T1000 (cell line): ENCODE data around the gene STPG3.
"Not testable (repeated sequence)": the region's sequence is repeated elsewhere in the genome, so short reads cannot be mapped to it uniquely, and the experiment has no call there.

Experiments used
- DNase-seq: peaks from one replicate; lab custom pipeline; 2025; ENCODE audit warnings: mixed read lengths; lab: John Stamatoyannopoulos, UW

STPG3 gene

DNA sequence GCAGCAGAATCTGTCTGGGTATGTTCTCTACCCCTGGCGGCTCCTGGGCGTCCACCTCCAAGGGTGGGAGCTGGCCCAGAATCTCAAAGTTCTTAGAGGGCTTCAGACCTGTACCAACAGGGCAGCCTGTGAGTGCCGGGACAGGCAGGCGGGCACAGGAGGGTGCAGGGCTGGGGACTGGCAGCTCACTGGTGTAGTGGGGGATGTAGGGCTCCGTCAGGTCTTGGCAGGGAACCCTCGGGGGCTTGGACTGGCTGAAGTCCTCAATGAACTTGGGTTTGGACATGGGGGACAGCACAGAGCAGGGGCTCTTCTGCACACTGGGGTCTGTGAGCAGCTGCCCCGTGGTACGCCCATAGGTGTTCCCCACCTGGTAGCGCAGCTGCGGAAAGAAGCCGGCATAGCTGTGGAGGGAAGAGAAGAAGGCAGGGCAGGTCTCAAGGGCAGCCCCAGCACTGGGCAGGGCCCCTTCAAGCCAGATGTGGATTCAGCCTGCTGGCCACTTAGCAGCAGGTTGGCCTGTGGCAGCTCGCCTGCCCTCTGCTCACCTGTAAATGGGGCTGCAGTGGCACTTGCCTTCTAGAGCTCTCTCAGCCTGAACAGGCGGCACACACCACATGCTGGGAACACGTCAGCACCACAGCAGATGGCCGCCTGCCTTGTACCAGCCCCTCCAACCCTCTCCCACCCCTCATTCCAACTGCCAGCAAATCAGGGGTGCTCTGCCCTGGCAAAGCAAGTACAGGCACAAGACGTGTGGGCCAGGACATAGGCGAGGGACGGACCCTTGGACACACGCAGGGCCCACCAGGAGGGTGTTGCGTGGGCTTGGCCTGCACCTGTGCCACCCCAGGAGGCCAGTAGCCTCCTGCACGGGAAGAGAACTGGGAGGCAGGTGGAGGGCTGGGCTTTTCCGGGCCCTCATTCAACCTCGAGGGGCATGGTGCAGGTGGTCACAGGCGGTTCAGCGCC lies 5.3 kb upstream of the STPG3 start:
- peak; percentile 22 for DNase-seq

DNA sequence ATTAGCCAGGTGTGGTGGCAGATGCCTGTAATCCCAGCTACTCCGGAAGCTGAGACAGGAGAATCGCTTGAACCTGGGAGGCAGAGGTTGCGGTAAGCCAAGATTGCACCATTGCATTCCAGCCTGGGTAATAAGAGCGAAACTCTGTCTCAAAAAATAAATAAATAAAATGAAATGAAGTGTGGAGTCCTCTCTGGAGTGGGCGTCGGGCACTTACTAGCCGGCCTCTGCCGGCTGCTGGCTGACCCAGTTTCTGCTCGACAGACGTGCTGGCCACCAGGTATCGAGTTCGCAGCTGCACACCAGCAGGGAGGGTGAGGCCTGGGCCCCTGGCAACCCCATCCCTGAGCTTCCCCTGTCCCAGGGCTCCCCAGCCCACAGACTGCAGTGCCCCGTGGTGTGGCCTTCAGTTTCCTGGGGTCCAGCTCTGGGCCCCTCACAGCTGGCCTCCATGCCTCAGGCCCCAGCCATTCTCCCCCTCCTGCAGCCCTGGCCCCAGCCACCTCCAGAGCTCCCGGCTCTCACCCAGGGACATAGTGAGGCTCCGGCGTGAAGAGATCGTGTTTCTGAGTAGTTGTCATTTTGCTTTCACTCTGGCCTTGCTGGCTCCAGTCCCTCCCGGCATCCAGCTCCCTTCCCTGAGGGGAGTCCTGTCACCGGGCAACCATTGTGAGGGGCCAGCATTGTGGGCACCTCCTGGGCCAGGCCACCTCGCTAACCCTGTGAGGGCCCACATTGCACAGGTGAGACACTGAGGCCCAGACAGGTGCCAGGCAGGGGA lies 3.8 kb upstream of the STPG3 start:
- no peak for DNase-seq

DNA sequence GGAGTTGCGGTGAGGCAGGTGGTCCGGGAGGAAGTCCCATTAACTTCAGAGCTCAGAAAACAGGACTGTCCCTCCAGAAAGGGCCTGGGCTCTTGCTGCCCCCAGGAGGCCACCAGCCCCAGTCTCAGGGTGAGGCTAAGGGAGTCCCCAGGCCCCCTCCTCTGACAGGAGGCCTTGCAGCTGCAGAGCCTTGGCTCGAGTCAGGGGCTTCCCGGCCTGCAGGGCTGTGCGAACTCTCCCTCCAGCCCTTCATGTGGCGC lies 3.2 kb upstream of the STPG3 start:
- DNase-seq, result no peak

DNA sequence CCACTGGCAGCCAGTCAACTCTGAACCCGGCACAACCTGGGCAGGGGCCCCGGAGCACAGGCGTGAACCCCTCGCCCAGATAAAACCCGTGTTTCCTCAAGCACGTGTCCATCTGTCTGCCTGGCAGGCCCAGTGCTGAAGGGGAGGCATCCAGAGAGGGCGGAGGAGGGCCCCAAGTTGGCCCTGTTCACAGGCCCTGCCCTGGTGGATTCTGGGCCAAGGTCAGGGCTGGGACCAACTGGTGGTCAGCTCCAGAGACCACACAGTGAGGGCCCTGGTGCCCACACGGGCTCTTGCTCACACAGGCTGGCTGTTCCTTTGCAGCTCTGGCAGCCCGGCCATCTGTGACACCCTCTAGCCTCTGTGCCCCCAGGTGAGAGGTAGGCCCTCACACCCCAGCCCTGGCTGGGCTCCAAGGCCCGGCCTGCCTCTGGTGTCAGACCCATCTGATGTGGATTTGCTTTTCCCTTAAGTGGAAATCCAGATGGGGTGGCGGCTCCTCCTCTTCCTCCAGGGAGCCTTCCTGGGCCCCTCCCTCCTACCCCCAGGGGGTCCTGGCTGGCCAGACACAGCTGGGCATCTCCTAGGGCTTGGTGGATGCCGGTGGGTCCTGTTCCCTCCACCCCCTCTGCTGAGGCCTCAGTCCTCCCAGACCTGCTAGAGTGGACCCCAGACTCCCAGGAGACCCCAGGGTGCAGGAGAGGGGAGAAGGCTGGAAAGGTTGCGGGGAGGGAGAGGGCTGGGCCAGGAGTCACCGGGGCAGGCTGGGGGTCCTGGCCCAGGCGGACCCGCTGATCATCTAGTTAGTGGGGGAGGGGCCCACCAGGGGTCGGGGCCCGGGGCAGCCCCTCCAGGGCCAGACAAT lies 525 bp upstream of the STPG3 start:
- no peak for DNase-seq

- no peak for DNase-seq
Observed at GRCh38 chr9:137251490-137252268, 593 bp downstream of the STPG3 start.

- no peak for DNase-seq
Observed at GRCh38 chr9:137252555-137253506, 1.7 kb downstream of the STPG3 start.

DNA sequence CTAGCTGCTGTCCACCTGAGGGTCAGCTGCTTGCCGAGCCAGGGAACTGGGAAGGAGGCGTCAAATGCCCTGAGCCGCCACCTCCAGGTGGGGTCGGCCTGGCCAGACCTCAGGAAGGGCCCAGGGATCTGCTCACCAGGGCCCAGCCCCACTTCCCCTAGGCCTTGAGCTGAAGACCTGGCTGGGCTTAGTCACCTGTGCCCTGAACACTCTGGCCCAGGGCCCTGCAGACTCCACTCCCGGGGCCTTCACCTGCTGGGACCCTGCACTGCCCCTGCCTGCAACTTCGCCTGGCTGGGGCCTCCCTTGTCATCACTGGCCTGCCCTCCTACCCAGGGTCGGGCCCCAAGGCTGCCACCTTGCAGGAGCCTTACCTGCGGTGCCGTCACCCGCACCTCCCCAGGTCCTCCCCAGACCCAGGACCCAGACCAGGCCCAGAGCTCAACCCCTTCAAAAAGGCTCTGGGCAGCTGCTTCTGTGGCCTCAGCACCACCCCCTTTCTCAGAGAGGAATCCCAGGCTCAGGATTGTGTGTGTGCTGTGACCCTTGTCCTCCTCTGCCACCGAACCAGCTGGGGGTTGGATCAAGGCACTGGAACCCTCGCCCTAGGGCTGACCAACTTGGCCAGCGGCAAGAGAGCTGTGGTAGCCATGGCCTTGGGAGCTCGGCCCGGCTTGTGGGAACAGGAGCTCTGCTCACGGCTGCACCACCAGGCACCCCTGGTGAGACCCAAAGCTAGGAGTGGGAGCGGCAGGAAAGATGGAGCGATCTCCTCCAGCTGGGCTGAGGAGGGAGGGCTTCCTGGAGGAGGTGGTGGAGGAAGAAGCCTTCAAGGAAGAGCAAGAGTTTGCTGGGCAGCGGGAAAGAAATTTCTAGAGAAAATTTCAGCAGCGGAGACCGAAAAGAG lies 2.9 kb downstream of the STPG3 start:
- DNase-seq, result no peak

GRCh38 chr9:137254624-137255447 lies 3.8 kb downstream of the STPG3 start, which contains the start of gene NELFB:
TSS of gene NELFB (plus strand) at chr9:137255327.
- peak; percentile 88 for DNase-seq

- no peak for DNase-seq
Observed at GRCh38 chr9:137255448-137256114, 4.5 kb downstream of the STPG3 start.

DNA sequence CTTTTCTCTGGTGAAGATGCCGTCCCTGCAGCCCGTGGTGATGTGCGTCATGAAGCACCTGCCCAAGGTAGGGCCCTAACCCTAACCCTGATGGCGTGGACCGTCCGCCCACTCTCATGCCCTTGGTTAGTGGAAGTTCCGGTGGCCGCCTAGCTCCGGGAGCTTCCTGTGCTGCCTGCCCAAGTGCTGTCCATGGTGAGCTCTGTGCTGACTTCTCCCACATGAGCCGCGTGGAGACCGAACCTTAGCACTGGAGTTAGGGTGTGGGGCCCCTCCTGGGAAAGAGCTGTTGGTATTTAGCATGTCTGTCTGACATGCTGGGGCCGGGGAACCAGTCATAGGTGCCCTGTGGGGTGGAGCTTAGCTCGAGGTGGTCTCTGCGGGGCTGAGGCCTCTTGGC lies 5.3 kb downstream of the STPG3 start:
- no peak for DNase-seq

- no peak for DNase-seq
Observed at GRCh38 chr9:137256856-137257255, 5.8 kb downstream of the STPG3 start.

GRCh38 chr9:137262173-137262908 lies 11.3 kb downstream of the STPG3 start:
- not testable (repeated sequence) for DNase-seq

DNA sequence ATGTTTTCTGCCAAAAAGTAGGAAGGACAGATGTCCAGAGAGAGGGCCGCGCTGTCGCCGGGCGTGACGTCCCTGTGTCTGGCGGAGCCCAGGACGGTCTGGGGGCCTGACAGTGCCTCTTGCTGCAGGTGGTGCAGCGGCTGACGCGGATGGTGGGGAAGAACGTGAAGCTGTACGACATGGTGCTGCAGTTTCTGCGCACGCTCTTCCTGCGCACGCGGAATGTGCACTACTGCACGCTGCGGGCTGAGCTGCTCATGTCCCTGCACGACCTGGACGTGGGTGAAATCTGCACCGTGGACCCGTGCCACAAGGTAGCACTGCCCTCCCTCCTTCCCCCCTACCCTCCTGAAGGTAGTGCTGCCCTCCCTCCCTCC lies 11.8 kb downstream of the STPG3 start:
- DNase-seq, result no peak

DNA sequence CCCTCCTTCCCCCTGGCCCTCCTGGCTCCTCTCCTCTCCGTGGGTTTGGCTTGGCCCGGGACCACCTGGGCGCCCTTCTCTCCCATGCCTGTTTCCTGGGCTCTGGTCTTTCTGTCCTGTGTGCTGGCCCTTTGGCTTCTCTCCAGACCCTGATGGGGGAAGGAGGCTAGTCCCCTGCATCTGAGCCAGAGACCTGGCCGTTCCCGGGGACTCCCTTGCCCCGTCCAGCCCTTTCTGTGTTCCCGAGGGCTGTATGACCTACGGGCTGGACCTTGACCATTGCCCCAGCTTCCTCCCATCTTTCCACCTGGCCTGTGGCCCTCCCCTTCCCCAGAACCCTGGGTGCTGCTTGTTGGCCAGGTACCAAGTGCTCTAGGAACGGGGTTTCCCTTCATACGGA lies 12.4 kb downstream of the STPG3 start:
- no peak for DNase-seq

GRCh38 chr9:137264067-137264466 lies 13.0 kb downstream of the STPG3 start:
- no peak for DNase-seq

DNA sequence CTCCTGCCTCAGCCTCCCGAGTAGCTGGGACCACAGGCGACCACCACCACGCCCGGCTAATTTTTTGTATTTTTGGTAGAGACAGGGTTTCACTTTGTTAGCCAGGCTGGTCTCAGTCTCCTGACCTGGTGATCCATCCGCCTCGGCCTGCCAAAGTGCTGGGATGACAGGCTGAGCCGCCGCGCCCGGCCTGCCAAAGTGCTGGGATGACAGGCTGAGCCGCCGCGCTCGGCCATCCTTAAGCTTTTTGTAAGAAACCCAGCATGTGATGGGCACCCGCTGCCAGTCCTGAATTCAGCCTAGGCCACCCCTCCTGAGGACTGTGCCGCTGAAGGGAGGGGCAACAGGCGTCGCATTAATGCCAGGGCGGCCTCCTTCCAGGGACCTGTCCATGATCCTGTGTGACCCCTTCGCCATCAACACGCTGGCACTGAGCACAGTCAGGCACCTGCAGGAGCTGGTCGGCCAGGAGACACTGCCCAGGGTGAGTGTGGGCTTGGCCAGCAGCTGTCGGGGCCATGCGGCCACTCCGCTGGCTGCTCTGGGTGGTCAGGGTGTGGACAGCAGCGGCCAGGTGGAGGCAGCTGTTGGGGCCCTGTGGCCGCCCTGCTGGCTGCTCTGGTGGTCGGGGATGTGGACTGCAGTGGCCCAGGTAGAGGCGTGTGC lies 14.5 kb downstream of the STPG3 start:
- DNase-seq, result no peak

DNA sequence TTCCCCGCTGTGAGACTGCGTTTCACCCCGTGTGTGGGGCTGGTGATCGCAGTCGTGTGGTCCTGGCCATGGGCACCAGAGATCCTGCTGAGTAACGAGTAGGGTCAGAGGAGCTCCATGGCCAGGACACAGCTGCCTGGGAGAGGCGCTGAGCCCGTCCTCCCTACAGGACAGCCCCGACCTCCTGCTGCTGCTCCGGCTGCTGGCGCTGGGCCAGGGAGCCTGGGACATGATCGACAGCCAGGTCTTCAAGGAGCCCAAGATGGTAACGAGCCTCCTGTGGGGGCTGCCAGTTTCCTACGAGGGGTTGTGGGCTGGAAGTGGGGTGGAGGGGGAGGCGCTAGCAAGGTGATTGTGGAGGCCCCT lies 15.1 kb downstream of the STPG3 start:
- DNase-seq, result no peak
